ENCODE results near the gene UQCRQ.

The UQCRQ gene

DNA sequence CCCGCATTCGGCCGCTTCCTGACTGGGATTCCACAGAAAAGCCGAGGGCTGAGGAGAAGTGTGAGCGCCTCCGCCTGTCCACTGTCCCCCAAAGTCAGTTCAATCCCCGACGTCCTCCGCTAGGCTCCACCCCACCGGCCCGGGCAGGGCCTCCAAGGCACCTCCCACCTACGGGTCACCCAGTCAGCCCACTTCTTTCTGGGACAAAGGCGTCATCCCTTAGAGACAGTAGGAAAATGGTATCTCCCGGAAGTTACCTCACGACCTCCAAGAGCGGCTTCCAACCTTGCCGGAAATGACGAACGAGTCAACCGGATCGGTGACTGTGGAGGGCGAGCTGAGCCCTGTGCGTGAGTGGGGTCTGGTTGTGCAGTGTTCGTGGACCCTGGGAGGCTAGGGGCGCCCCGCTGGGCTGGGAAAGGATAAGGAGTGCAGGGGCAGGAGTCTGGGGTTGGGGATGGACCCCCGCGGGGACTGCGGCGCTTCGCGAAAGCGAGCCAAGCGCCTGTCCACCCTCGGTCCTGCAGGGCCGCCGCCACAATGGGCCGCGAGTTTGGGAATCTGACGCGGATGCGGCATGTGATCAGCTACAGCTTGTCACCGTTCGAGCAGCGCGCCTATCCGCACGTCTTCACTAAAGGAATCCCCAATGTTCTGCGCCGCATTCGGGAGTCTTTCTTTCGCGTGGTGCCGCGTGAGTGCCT lies at the start of gene UQCRQ, which contains the start of gene GDF9:
UQCRQ (plus strand) TSS at position 301 of the 704 bp plus-strand sequence; CDS start at position 541, 240 bp downstream.
GDF9 (minus strand) TSS at position 128 of the 704 bp plus-strand sequence. CDS start 1,936 bp downstream, outside the sequence.
- DNase-seq, result peak; percentile 97

GRCh38 chr5:132817011-132817410 lies 49.4 kb upstream of the UQCRQ start:
- DNase-seq, result no peak

DNA sequence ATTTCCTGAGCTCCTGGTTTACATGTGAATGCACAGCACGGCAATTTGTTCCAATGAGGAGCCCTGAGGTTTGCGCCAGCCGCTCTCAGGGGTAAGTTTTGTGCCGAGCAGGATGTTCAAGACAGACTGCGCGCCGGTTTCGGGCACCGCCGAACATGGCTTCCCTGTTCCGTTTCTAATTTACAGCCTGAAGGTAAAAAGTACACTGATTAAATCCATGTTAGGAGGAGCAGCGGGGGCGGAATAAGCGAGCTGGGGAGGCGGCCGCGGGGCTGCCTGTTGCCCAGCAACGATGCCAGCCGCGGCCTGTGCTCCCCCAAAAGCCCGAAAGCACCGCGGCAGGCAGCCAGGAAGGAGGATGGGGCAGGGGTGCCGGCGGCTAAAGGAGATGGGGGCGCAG lies 47.0 kb upstream of the UQCRQ start:
- DNase-seq, result no peak

DNA sequence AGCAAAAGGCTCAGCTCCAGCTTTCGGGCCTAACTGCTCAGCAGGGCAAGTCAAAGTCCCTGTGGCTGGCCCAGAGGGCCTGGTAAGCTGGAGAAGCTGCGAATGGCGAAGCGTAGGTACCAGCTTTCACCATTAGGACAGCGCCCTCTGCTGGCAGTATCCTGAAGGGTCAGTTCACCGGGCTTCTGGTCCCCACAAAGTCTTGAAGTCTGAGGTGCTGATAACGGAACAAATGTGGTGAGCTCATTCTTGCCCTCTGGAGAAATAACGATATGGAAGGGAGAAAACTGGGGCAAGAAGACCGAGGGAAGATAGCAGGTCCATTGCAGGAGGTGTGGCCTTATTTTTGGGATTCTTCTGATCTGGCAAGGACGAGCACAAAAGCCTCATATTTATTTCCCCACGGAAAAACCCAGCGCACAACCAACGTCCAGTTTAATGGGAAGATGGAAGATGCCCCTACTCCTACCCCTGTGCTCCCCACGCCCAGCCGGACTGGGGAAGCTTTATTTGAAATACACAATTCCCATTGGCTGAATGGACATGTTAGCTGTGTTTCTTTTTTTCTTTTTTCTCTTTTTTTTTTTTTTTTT lies 46.2 kb upstream of the UQCRQ start:
- DNase-seq, result peak; percentile 69

- no peak for DNase-seq
Observed at GRCh38 chr5:132821350-132821749, 45.1 kb upstream of the UQCRQ start.

GRCh38 chr5:132821791-132822190 lies 44.7 kb upstream of the UQCRQ start:
- peak; percentile 84 for DNase-seq

DNA sequence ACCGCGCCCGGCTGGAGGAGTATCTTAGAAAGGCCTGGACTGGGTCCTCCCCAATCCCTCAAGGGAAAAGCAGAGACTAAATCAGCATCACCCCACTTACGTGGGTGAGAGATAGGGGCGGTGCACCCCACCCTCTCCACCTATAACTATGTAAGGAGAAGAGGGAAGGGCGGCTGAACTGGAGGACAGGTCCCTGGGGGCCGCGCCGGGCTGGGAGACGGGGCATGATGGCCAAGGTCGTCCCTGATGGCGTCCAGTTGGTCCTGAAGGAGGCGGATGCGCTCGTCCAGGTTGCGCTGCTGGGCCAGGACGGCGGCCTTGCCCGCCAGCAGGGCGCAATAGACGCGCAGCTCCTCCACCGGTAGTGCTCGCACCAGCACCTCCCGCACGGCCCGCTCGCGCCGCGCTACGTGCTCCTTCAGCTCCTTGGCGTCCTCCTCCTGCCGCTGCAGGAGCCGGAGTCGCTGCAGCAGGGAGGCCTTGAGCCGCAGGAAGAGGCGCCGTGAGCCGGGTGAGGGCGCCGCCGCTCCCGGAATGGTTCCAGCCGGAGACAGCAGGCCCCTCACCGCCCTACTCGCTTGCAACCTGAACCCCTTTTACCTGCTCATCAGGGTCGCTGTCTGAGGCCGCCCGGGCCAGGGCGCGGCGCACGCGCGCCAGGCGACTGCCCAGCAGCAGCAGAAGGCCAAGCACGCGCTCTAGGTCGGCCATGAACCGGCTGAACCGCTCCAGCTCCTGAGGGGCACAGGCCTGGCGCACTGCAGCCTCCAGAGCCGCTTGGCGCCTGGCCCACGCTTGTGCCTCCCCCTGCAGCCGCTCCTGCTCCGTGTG lies 43.6 kb upstream of the UQCRQ start:
- no peak for DNase-seq

- DNase-seq, result no peak
Observed at GRCh38 chr5:132823481-132824050, 42.9 kb upstream of the UQCRQ start.

- no peak for DNase-seq
Observed at GRCh38 chr5:132824426-132824825, 42.0 kb upstream of the UQCRQ start.

GRCh38 chr5:132825033-132825833 lies 41.2 kb upstream of the UQCRQ start:
- no peak for DNase-seq

DNA sequence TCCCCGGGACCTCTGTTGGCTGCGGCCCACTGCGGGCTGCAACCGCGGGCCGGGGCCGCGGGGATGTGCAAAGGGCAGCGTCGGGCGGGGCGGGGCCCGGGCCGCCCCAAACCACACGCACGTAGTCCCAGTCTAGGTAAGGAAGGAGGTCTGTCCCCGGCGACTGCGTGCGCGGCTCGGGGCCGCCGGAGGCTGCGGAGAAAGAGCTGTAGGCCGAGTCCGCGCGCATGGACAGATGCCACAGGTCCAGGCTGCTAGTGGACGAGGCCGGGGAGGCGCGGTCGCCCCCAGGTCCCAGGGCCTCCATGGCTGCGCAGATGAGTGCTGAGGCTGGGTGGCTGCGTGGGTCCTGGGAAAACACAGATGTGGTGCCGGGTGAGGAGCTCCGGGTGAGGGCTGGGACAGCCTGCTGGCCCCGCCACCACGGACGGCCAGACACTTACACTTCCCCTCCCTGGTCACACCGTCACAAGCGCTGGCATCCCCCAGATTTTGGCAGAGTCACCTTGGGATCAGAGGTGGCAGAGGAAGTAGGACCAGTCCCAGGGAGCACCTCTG lies 40.5 kb upstream of the UQCRQ start:
- no peak for DNase-seq

GRCh38 chr5:132826424-132827082 lies 39.9 kb upstream of the UQCRQ start:
- DNase-seq, result no peak

GRCh38 chr5:132827943-132828673 lies 38.3 kb upstream of the UQCRQ start:
- DNase-seq, result no peak

DNA sequence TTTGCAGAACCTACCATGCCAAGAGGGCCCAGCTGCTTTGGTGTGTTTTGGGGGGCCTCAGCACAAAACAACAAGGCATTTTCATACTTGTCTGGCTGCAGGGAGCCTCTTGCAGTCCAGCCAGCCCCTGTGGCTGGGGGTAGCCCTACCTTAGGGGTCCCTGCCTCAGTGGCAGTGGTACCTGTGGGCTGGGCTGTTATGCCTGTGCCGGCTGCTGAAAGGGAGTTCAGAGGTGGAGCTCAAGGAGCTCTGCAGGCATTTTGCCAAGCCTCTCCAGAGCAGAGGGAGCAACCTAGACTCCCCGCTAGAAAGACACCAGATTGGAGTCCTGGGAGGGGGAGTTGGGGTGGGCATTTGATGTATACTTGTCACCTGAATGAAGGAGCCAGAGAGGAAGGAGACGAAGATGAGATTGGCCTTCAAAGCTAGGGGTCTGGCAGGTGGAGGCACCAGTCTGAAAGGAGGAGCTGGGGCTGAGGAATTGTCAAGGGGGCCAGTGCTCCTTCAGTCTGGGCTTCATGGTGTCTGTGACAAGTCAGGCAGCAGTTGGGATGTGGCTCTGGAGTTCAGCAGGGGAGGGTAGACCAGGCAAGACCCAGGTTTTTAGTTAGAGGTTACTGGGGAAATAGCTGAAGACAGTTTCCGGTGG lies 37.5 kb upstream of the UQCRQ start:
- no peak for DNase-seq

GRCh38 chr5:132829742-132830435 lies 36.6 kb upstream of the UQCRQ start:
- DNase-seq, result peak; percentile 27

- no peak for DNase-seq
Observed at GRCh38 chr5:132830436-132831094, 35.9 kb upstream of the UQCRQ start, which contains the start of gene SHROOM1. Gene SHROOM1 (minus strand): TSS chr5:132830647. CDS start chr5:132826140, 4,507 bp downstream.

- DNase-seq, result no peak
Observed at GRCh38 chr5:132831095-132831860, 35.2 kb upstream of the UQCRQ start.

DNA sequence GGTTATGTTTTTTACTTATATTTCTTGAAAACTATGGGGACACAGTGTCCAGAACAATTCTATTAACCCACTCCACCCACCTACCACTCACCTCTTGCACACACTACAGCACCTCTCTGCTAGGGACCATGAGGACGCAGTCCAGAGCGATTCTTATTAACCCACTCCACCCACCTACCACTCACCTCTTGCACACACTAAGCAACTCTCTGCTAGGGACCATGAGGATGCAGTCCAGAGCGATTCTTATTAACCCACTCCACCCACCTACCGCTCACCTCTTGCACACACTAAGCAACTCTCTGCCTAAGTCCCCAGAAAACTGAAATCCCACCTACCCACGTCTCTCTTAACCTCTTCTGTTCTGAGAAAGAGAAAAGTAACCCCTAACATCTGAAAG lies 33.8 kb upstream of the UQCRQ start:
- no peak for DNase-seq
